Epithelial cell of esophagus (primary cell): ENCODE results near the gene NPW.

Experiments used
- DNase-seq: peaks from one replicate; pipeline ENCODE4 v3.0.0; 2010; ENCODE audit warnings: low read depth
- H3K4me3 ChIP-seq: 2 replicates; pipeline ENCODE4 v1.5.1; 2011; ENCODE audit warnings: mild to moderate bottlenecking, low read length, control low read depth
- CTCF ChIP-seq: IDR thresholded peaks from 2 replicates; pipeline ENCODE4 v1.5.1; 2011; ENCODE audit warnings: low read depth, mild to moderate bottlenecking, low read length, control low read depth, inconsistent platforms; ENCODE audit not compliant: insufficient read depth; ENCODE audit errors: missing control alignments

The NPW gene

DNA sequence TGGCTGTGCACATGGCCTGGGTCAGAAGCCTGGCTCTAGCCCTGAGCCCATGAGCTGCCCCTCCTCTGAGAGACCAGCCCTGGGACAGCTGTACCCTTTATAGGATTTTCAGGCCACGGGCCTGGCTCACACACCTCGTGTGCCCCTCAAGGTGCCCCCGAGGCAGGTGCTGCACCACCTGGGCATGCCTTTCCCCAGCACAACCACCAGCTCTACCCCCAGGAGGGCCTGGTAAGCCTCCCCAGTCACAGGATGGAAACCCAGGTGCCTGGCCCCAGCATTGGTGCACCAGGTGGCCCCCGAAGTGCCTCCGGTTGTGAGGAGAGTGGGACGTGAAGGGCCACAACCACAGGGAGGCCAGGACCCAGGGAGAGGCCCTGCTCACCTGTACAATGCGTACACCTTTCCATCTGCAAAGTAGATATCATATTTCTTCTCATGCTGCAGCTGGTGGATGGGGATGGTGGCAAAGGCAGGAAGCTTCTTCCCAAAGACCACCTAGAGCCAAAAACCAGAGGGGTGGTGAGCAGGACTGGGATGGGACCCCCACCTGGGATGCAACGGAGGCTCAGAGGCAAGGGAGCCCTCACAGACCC is 16.3 kb upstream of the NPW start:
- H3K4me3 ChIP-seq: no peak overlapping the region
- TF ChIP-seq CTCF: no peak
- DNase-seq: no peak

DNA sequence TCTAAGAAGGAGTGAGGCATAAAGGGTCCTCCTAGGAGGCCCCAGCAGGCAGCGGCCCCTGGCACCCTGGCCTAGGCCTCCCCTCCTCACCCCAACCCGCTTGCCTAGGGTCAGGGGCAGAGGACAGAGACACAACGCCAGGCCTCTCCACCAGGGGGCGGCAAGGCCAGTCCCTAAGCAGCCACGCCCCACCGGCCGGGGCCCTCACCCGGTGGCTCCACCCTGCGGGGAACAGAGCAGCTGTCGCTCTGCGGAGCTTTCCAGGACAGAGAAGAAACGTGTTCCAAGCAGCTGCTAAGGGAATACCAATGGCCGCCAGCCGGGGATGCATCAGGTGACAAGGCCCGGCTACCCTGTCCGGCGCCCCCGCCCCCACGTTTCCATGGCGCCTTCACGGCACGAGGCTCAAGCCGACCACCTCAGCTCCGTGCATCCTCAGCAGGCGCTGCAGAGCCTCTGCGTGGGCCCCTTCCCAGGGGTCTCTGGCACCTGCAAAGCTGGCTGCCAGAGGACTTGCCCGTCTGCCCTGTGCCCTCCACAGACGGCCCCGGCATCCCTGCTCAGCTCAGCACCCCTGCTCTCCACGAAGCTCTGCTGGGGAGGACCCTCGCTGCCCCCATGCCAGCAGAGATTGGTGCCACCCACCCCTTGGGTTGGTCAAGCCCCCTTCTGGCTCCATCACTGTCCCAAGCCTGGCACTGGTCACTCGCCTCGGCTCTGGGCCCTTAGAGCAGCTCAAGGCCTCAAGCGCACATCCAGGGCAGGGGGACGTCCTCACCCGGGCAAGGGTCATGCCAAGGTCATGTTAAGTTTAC is 15.6 kb upstream of the NPW start:
- DNase-seq: peak; percentile 86
- peak; percentile 88 for TF ChIP-seq CTCF
- no peak overlapping the region for H3K4me3 ChIP-seq

- no peak for TF ChIP-seq CTCF
- H3K4me3 ChIP-seq: no peak overlapping the region
- DNase-seq: no peak
Measured at GRCh38 chr16:2004795-2005517, 14.6 kb upstream of the NPW start.

GRCh38 chr16:2005646-2006045 is 13.9 kb upstream of the NPW start:
- DNase-seq: no peak
- H3K4me3 ChIP-seq: no peak overlapping the region
- no peak for TF ChIP-seq CTCF

DNA sequence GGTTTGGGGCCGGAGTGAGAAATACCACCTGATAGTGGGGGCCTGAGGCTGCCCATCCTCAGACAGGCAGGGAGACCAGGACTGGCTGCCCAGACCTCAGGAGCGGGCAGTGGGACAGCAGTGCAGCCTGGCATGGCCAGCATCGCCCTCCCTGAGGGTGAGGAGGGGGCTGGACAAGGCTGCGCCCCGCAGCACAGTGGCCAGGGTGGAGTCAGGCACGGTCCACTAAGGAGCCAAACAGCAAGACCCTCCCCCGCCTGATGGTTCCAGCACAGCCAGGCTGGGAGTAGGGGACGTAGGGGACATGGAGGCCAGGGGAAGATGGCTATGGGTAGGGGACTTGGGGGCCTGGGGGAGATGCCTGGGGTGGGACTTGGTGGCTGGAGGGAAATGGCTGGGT is 13.3 kb upstream of the NPW start:
- no peak overlapping the region for H3K4me3 ChIP-seq
- DNase-seq: no peak
- no peak for TF ChIP-seq CTCF

DNA sequence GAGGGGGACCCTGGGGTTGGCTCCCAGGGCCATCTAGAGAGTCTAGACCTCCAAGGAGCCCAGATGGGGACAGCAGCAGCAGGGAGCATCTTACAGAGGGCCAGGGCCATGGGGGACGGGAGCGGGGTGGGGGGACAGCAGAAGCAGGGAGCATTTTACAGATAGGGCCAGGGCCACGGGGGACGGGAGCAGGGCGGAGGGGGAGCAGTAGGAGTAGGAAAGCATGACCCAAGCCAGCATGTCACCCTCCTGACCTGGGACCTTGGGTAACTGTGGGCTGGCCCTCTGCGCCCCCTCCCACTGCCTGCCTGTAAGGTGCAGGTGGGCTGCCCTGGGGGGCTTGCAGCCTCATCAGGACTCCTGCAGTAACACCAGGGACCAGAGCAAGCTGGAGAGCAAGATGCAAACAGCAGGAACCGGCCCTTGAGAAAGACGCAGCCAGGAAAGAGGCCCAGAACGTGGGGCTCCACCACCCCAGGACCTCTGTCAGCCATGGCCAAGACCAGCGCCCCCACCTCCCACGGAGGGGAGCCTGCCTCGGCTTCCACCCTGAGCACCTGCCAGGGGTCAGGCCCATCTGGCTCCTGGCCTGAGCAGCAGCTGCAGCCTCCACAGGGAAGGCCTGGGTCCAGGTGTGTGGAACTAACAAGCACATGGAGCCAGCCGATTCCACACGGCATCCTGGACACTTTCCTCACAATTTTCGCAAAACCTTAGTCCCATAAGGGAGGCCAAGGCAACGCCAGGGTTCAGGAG is 12.3 kb upstream of the NPW start:
- DNase-seq: no peak
- no peak for TF ChIP-seq CTCF
- H3K4me3 ChIP-seq: peak overlapping the region; percentile 85
